Endothelial cell of umbilical vein (primary cell): ENCODE measurements around the gene RANGRF. TPM values are rescaled to one million over a fixed set of nuclear protein-coding genes. Genes with fewer than 3 reads are reported as not detected.
A peak's percentile ranks its signal among the peaks of the same experiment; 100 is the strongest.

Source experiments
- BruUV-seq: library from RNA; stranded (reverse); fragments of 400-500 nt; replicated peaks from 2 replicates; lab custom pipeline; 2021; lab: Mats Ljungman, UMichigan
- CTCF ChIA-PET: fragments of 300-600, 350-600 bp; sonication (Branson Sonifier 250); formaldehyde crosslinking; loops from one replicate; lab custom pipeline; 2021; ENCODE audit warnings: antibody characterized with exemption, inconsistent platforms; lab: Charles Lee
- POLR2A ChIA-PET: fragments of 300-600, 350-600 bp; sonication (Branson Sonifier 250); formaldehyde crosslinking; loops from one replicate; lab custom pipeline; 2021; ENCODE audit warnings: antibody characterized with exemption, inconsistent platforms; lab: Charles Lee
- DNase-seq: peaks from one replicate; pipeline ENCODE4 v3.0.0-alpha.2; 2011; ENCODE audit warnings: low read depth, low spot score
- FAIRE-seq: peaks from 2 replicates; lab custom pipeline; 2011; peaks lifted over from hg19 to GRCh38; lab: Jason Lieb, UNC
- H2AFZ ChIP-seq: 2 replicates; pipeline ENCODE4 v1.6.0; 2012; ENCODE audit warnings: low read depth, low read length, control low read depth, inconsistent platforms
- H3K27ac ChIP-seq: 2 replicates; pipeline ENCODE4 v1.5.1; 2011; ENCODE audit warnings: low read depth, mild to moderate bottlenecking, control low read depth, low read length, moderate library complexity; ENCODE audit not compliant: insufficient read depth
- H3K27me3 ChIP-seq, 2 experiments: 2 replicates each; pipeline versions ENCODE4 v1.6.0 to v1.6.1; 2011; ENCODE audit warnings: low read length in 2 of 2, mixed read lengths in 1 of 2; ENCODE audit not compliant: control insufficient read depth in 2 of 2, insufficient read depth in 2 of 2
- H3K36me3 ChIP-seq, 2 experiments: 2 replicates in 1 of 2; 3 replicates in 1 of 2; pipeline ENCODE4 v1.5.1; 2011; ENCODE audit warnings: low read length in 2 of 2, mild to moderate bottlenecking in 1 of 2, moderate library complexity in 1 of 2; ENCODE audit not compliant: control insufficient read depth in 2 of 2, insufficient read depth in 2 of 2; ENCODE audit errors: extremely low read depth in 1 of 2
- H3K4me1 ChIP-seq: 3 replicates; pipeline ENCODE4 v1.5.1; 2011; ENCODE audit warnings: mild to moderate bottlenecking, low read length; ENCODE audit not compliant: control insufficient read depth, insufficient read depth; ENCODE audit errors: extremely low read depth
- H3K4me2 ChIP-seq: 2 replicates; pipeline ENCODE4 v1.6.1; 2011; ENCODE audit warnings: low read length, control low read depth, mixed read lengths; ENCODE audit not compliant: insufficient read depth
- H3K4me3 ChIP-seq, 3 experiments: fragments of 200-600 bp in 1 of 3; sonication (generic), shearing (Covaris generic) in 1 of 3; replicated peaks in 1 of 3; 2 replicates each; pipeline ENCODE4 v1.5.1; 2011 to 2016; ENCODE audit warnings: control low read depth in 3 of 3, low read length in 3 of 3, mild to moderate bottlenecking in 2 of 3, inconsistent platforms in 1 of 3, low read depth in 1 of 3, moderate library complexity in 1 of 3; ENCODE audit not compliant: insufficient read depth in 1 of 3
- H3K79me2 ChIP-seq: 2 replicates; pipeline ENCODE4 v1.6.0; 2012; ENCODE audit warnings: low read length, inconsistent platforms; ENCODE audit not compliant: control insufficient read depth, insufficient read depth
- H3K9ac ChIP-seq: replicated peaks from 2 replicates; pipeline ENCODE3; 2011; ENCODE audit warnings: low read length, control low read depth; ENCODE audit not compliant: insufficient read depth; ENCODE audit errors: extremely low read depth
- H3K9me1 ChIP-seq: replicated peaks from 3 replicates; pipeline ENCODE4 v1.6.0; 2011; ENCODE audit warnings: mild to moderate bottlenecking, low read length; ENCODE audit not compliant: control insufficient read depth, insufficient read depth; ENCODE audit errors: extremely low read depth
- H3K9me3 ChIP-seq: replicated peaks from 2 replicates; pipeline ENCODE4 v1.5.1; 2012; ENCODE audit warnings: low read length, inconsistent platforms; ENCODE audit not compliant: control insufficient read depth, insufficient read depth
- H4K20me1 ChIP-seq: replicated peaks from 2 replicates; pipeline ENCODE3; 2011; ENCODE audit warnings: mild to moderate bottlenecking, low read length; ENCODE audit not compliant: control insufficient read depth, insufficient read depth; ENCODE audit errors: extremely low read depth
- EZH2 ChIP-seq: IDR thresholded peaks from 2 replicates; pipeline ENCODE4 v1.6.1; 2012; ENCODE audit warnings: borderline replicate concordance, low read depth, mild to moderate bottlenecking, moderate library complexity, low read length, inconsistent platforms; ENCODE audit not compliant: severe bottlenecking
- FOS ChIP-seq: IDR thresholded peaks from 2 replicates; pipeline ENCODE4 v1.6.1; 2011; ENCODE audit warnings: mild to moderate bottlenecking, low read length, moderate library complexity, borderline replicate concordance; ENCODE audit not compliant: insufficient read depth
- GATA2 ChIP-seq: IDR thresholded peaks from 2 replicates; pipeline ENCODE4 v1.7.0; 2011; ENCODE audit warnings: low read depth, mild to moderate bottlenecking, moderate library complexity, mixed read lengths, low read length; ENCODE audit not compliant: insufficient read length, insufficient read depth
- JUN ChIP-seq: IDR thresholded peaks from 2 replicates; pipeline ENCODE4 v1.6.1; 2011; ENCODE audit warnings: borderline replicate concordance, low read depth; ENCODE audit not compliant: insufficient read length, insufficient read depth
- MYC ChIP-seq: IDR thresholded peaks from one replicate; pipeline ENCODE4 v1.6.1; 2011; ENCODE audit warnings: mild to moderate bottlenecking, low read depth, low read length
- POLR2A ChIP-seq: IDR thresholded peaks from 2 replicates; pipeline ENCODE4 v1.6.1; 2012; ENCODE audit warnings: low read depth, mild to moderate bottlenecking, control low read depth, low read length
- POLR2AphosphoS5 ChIP-seq: IDR thresholded peaks from 2 replicates; pipeline ENCODE4 v1.6.1; 2012; ENCODE audit warnings: low read depth, mild to moderate bottlenecking, control low read depth, low read length, moderate library complexity; ENCODE audit not compliant: insufficient read depth
- dilution Hi-C: fragments of 300-500 bp; cut with MboI; formaldehyde crosslinking; loops from one replicate; pipeline ENCODE4 v1.15.0; 2019; ENCODE audit warnings: low sequenced_read_pairs; ENCODE audit not compliant: extremely low pct_ligation_motif_present
- intact Hi-C: fragments of 100-400 bp; cut with micrococcal nuclease; formaldehyde crosslinking; loops from one replicate; pipeline ENCODE4 v1.10.0; 2022
- polyA plus RNA-seq, 4 experiments: library from polyadenylated mRNA; depleted of rRNA in 3 of 4; stranded (reverse) in 3 of 4; unstranded in 1 of 4; fragments of >200 nt; gene quantifications; 2 replicates each; pipeline versions ENCODE4 v1.2.1 to v1.2.3, GENCODE V29; 2011 to 2012; ENCODE audit warnings: missing spikeins in 1 of 4
- total RNA-seq: library from RNA; stranded (reverse); gene quantifications from 2 replicates; pipeline ENCODE4 v1.2.3, GENCODE V29; 2021
- TF ChIP-seq, protein P1 (sequence below): IDR thresholded peaks from 2 replicates; pipeline ENCODE4 v1.6.1; 2011; ENCODE audit not compliant: insufficient read depth, insufficient read length
- TF ChIP-seq, protein P2 (sequence below), 2 donors: IDR thresholded peaks; 1 replicate in 1 of 2; 2 replicates in 1 of 2; pipeline ENCODE4 v1.5.1; 2011; ENCODE audit warnings: low read length in 2 of 2, mild to moderate bottlenecking in 2 of 2, moderate library complexity in 2 of 2, control low read depth in 1 of 2, inconsistent platforms in 1 of 2, low read depth in 1 of 2; ENCODE audit not compliant: insufficient read depth in 1 of 2; ENCODE audit errors: extremely low read depth in 1 of 2

RANGRF gene
- total and polyA plus RNA-seq, 2 donors (not counting 3 experiments of a cell fraction or from before 2014, with no cell fraction given): 36.5 to 52.7 TPM

DNA sequence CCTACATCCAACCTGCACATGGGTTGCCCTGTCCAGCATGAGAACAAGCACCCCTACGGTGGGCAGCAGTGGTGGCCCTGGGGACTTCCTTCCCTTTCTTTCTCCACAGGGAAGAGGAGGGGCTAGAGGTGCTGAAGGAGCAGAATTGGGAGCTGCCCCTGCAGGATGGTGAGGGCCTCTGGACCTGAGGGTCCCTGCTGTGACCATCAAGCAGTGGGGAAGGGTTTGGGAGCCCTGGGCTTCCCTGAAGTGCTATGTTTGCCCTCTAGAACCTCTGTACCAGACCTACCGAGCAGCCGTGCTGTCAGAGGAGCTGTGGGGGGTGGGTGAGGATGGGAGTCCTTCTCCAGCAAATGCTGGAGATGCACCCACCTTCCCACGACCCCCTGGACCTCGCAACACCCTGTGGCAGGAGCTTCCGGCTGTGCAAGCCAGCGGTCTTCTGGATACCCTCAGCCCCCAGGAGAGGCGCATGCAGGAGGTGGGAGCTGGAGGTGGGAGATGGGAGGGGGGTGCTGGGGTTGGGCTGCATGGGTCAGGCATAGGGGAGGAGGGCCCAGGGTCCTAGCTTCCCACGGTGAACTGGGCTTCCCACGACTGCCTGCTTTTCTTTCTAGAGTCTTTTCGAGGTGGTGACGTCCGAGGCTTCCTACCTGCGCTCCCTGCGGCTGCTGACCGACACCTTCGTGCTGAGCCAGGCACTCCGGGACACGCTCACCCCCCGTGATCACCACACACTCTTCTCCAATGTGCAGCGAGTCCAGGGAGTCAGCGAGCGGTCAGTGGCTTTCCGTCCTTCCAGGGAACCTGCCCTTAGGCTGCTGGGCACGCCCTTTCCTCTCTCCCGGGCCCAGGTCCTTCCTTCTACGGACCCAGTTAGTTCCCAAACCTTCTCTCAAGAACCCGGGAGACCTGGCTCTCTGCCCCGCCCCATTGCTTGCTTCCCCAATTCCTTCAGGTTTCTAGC lies 26.6 kb downstream of the RANGRF start:
- Histone ChIP-seq H3K27ac (no peak overlapping the region), H3K9me3 (no peaks in the 10 kb centered on the region), H3K4me2 (no peak overlapping the region), H3K9me1 (no peaks in the 10 kb centered on the region), H3K9ac (no peak overlapping the region), H3K4me1 (peaks cover 27% of the 10 kb centered on the region), H4K20me1 (no peaks in the 10 kb centered on the region), H3K27me3 (no peaks in the 10 kb centered on the region), H3K79me2 (peaks cover 32% of the 10 kb centered on the region), H2AFZ (no peak overlapping the region), H3K4me3 (no peak overlapping the region), H3K36me3 (peaks cover 18 to 44% of the 10 kb centered on the region in 2 experiments)
- no peak for DNase-seq
- FAIRE-seq: no peak
- POLR2A ChIA-PET: no interaction called here
- CTCF ChIA-PET: interaction anchor here (0.9 to 1.5 kb wide), 4 partner anchors 11 to 61 kb away, joined by 3 to 4 read pairs (median 4); no protein-coding TSS in a partner anchor
- TF ChIP-seq MYC (no peak), POLR2A (peak; percentile 30), EZH2 (no peak), GATA2 (no peak)
- BruUV-seq: no TSS peak
- intact Hi-C loops: no loop called here
- dilution Hi-C loops: no loop called here

DNA sequence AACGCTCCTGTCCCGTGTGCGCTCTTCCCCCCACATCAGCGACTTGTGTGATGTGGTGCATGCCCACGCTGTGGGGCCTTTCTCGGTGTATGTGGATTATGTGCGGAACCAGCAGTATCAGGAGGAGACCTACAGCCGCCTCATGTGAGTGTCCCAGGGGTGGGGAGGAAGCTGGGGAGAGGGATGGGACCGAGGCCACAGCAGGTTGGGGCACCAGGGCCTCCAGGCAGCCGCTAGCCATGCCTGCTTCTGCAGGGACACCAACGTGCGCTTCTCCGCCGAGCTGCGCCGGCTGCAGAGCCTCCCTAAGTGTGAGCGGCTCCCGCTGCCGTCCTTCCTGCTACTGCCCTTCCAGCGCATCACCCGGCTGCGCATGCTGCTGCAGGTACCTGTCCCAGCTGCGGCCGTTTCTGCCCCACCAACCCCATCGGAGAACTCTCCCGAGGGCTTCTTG lies 27.3 kb downstream of the RANGRF start:
- Histone ChIP-seq H3K79me2 (peaks cover 27% of the 10 kb centered on the region), H3K9ac (no peak overlapping the region), H3K27me3 (no peaks in the 10 kb centered on the region), H3K36me3 (peaks cover 18 to 48% of the 10 kb centered on the region in 2 experiments), H3K27ac (no peak overlapping the region), H3K4me2 (no peak overlapping the region), H2AFZ (no peak overlapping the region), H3K9me3 (no peaks in the 10 kb centered on the region), H3K4me1 (peaks cover 20% of the 10 kb centered on the region), H3K9me1 (no peaks in the 10 kb centered on the region), H4K20me1 (no peaks in the 10 kb centered on the region), H3K4me3 (no peak overlapping the region)
- FAIRE-seq (no peak), DNase-seq (no peak)
- intact Hi-C loops (no loop called here), dilution Hi-C loops (no loop called here)
- TF ChIP-seq GATA2: no peak
- TF ChIP-seq MYC: no peak
- TF ChIP-seq JUN: no peak
- TF ChIP-seq EZH2: no peak
- TF ChIP-seq POLR2AphosphoS5: no peak
- TF ChIP-seq FOS: no peak
- no peak for TF ChIP-seq POLR2A
- TF ChIP-seq, protein P1, sequence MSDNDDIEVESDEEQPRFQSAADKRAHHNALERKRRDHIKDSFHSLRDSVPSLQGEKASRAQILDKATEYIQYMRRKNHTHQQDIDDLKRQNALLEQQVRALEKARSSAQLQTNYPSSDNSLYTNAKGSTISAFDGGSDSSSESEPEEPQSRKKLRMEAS: no peak
- TF ChIP-seq, protein P2, sequence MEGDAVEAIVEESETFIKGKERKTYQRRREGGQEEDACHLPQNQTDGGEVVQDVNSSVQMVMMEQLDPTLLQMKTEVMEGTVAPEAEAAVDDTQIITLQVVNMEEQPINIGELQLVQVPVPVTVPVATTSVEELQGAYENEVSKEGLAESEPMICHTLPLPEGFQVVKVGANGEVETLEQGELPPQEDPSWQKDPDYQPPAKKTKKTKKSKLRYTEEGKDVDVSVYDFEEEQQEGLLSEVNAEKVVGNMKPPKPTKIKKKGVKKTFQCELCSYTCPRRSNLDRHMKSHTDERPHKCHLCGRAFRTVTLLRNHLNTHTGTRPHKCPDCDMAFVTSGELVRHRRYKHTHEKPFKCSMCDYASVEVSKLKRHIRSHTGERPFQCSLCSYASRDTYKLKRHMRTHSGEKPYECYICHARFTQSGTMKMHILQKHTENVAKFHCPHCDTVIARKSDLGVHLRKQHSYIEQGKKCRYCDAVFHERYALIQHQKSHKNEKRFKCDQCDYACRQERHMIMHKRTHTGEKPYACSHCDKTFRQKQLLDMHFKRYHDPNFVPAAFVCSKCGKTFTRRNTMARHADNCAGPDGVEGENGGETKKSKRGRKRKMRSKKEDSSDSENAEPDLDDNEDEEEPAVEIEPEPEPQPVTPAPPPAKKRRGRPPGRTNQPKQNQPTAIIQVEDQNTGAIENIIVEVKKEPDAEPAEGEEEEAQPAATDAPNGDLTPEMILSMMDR (IDR thresholded peaks at IDR 0.05; ENCODE audit: extremely low read depth in 1 of 2, insufficient read depth in 1 of 2, low read depth in 1 of 2, low read length in 2 of 2): no peak
- BruUV-seq: no TSS peak
- ChIA-PET POLR2A (no interaction called here), CTCF (interaction anchor here (1.5 kb wide), 1 partner anchor 15 kb away, joined by 4 read pairs; no protein-coding TSS in a partner anchor)
